Activated CD4-positive, alpha-beta T cell treated with anti-CD3 and anti-CD28 coated beads, Interleukin-2, amount 50 U/mL, for 4 hours (primary cell): ENCODE measurements around the gene RHOH.

Experiments used
- DNase-seq, 2 experiments: peaks; one replicate each; pipeline ENCODE4 v3.0.0-alpha.2; 2020

Gene RHOH

GRCh38 chr4:40209401-40209800 is 12.6 kb downstream of the RHOH start:
- no peak for DNase-seq

DNA sequence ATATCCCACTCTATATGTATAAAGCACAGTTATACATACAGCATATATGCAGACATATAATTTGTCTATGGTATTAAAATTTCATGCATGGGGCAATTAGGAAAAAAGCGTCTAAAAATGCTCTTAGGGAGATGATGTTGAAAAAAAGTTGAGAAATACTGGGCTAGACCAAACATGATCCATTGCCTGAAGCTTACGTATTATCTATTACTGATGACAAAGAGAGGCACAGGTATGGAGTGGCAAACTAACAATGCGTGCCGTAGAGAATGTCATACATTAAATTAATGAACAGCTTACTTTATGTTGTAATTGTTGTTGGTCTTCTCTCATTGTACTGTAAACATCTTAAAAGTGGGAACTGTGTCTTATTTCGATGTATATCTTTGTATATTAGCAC is 13.9 kb downstream of the RHOH start:
- DNase-seq = no peak

DNA sequence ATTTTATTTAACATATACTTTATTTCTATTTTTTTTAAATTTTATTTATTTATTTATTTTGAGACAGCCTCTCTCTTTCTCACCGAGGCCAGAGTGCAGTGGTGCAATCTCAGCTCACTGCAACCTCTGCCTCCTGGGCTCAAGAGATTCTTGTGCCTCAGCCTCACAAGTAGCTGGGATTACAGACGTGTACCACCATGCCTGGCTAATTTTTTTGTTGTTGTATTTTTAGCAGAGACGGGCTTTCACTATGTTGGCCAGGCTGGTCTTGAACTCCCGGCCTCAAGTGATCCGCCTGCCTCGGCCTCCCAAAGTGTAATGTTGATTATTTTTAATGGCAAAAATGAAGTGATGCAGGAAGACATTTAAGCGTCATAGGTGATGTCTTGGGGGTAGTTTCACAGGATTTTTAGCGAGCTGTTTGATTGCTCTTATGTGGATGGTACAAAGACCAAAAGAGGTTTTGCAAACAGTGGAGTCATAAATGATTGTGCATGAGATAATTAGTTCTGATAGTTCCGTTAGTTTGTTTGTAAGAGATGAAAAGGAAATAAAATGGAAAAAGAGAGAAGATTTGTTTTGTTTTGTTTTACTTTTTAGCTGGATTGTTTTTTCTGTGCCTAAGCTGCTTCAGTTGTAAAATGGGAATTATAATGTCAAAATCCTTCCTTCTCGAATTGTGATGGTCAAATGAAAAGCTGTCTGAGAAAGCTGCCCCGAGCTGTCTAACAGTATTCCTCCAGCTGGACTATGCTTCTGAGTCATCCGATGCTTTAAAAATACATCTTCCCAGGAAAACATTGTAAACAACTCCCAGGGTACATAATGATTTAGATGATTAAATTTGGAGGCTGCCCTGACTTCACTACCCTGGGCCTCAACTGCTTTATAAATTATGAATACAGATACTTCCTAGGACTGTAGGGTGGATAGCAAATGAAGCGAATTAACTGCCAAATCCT is 14.7 kb downstream of the RHOH start:
- no peak for DNase-seq

DNA sequence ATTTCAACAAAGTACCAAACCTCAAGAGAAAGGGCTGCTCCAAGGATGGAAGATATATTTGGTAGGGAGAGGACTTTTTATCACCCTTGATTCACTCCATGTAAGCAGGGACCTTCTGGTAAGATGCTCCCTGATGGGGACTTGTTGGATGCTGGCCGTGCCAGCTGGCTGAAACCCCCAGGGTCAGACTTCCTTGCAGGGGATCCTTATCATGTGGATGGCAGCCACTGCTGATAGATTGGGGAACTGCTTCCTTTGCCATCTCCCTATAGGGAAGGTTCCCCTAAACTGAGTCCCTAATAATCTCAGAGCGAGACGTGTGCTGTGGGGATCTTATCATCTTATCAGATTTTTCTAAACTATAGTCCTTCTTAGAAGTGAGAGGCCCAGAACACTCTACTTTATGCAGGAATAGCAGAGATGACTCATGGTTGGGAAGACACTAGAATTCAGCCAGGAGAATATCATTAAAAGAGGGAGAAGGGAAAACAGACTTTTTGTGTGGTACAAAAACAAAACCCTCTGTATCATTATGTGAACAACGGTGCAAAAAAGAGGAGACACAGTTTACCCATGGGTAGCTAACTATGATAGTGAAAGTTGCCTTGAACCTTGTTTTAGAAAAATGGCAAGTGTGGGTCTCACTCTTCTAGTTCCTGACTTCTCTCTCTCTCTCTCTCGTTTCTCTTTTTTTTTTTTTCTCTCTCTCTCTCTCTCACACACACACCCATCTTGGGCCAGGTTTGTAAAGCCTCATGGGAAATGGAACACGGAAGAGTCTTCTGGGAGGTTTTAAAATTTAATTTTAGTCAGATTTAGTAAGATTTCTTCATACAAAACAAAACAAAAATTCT is 16.1 kb downstream of the RHOH start:
- no peak for DNase-seq

GRCh38 chr4:40214038-40214437 is 17.2 kb downstream of the RHOH start:
- DNase-seq = peak in 1 of 2 experiments; percentile 46

DNA sequence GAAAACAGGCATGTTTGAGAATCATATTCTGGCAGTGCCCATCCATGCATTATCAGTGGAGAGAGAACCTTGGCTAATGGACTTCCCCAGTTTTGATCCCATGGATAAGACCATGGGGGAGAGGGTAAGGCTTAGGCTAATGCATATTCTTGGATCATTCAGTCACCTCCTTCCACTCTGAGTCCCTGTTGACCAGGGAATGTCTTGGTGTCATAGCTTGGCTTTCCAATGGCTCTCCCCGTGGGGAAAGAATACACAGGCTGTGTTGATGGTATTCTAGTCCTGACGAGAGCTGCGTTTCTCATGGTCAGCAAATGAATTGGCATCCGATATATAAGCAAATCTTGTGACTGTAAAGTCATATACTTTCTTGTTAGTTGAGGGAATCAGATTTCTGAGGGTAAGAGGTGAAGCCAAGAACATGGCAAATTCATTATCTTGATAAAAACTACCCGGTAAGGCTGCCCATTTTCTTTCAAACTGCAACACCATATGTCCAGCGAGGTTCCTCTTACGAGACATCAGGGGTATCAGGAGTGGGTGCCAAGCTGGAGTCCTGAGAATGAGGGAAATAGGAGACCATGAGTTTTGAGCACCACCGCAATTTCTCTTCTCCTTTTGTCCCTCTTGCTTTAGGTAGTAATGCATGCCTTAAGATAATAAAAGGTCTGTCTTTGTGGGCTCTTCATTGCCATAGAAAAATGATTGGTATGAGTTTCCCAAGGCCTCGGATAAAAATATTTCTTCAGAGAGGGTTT is 18.0 kb downstream of the RHOH start:
- no peak for DNase-seq

GRCh38 chr4:40216622-40217366 is 20.0 kb downstream of the RHOH start:
- no peak for DNase-seq

DNA sequence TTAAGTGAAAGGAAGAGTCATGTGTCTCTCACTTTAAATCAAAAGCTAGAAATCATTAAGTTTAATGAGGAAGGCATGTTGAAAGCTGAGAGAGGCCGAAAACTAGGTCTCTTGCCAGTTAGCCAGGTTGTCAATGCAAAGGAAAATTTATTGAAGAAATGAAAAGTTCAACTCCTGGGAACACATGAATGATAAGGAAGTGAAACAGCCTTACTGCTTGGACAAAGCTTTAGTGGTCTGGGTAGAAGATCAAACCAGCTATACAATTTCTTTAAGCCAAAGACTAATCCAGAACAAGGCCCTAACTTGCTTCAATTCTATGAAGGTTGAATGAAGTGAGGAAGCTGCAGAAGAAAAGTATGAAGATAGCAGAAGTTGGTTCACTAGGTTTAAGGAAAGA is 24.9 kb downstream of the RHOH start:
- no peak for DNase-seq

DNA sequence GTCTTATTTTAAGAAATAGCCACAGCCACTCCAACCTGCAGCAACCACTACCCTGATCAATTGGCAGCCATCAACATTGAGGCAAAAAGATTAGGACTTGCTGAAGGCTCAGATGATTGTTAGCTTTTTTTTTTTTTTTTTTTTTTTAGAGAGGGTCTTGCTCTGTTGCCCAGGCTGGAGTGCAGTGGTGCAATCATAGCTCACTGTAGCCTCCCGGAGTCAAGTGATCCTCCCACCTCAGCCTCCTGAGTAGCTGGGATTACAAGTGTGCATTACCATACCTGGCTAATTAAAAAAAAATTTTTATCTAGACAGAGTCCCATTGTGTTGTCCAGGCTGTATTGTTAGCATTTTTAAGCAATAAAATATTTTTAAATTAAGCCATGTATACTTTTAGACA is 26.5 kb downstream of the RHOH start:
- DNase-seq = no peak

DNA sequence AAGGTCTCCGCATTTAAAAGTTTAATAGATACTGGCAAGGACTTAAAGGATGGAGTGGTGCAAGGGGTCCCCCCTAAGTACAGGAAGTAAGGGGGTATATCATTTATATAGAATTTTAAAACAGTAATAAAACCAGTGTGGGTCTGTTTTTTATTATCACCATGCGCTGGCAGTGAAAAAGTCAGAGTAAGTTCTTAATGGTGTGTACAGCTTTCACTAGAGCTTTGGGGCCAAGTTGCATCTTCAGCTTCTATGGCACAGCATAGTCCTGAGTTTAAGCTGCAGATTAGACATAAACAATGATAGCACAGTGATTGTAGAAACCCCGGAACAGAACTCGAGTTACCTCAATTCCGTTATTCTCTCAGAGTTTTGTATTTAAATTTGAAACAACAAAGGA is 27.6 kb downstream of the RHOH start:
- no peak for DNase-seq

GRCh38 chr4:40225497-40225896 is 28.7 kb downstream of the RHOH start:
- DNase-seq = no peak

DNA sequence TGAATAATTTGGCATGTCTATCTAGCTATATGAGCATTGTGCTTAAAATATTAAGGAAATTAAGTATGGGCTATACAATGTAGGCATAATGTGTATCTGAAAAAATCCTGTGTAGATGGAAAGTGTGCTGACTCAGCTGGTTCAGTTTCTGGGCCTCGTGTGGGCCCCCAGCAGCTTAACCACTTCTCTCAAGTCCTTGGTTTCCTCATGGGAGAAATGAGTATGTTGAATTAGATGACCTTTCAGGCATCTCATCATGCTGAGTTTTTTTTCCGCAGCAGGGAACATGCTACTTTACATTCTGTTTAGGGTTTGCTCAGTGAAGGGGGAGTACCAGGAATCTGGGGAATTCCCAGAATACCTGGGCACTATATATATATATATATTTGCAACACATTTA is 30.5 kb downstream of the RHOH start:
- peak; percentile 51 to 58 for DNase-seq

DNA sequence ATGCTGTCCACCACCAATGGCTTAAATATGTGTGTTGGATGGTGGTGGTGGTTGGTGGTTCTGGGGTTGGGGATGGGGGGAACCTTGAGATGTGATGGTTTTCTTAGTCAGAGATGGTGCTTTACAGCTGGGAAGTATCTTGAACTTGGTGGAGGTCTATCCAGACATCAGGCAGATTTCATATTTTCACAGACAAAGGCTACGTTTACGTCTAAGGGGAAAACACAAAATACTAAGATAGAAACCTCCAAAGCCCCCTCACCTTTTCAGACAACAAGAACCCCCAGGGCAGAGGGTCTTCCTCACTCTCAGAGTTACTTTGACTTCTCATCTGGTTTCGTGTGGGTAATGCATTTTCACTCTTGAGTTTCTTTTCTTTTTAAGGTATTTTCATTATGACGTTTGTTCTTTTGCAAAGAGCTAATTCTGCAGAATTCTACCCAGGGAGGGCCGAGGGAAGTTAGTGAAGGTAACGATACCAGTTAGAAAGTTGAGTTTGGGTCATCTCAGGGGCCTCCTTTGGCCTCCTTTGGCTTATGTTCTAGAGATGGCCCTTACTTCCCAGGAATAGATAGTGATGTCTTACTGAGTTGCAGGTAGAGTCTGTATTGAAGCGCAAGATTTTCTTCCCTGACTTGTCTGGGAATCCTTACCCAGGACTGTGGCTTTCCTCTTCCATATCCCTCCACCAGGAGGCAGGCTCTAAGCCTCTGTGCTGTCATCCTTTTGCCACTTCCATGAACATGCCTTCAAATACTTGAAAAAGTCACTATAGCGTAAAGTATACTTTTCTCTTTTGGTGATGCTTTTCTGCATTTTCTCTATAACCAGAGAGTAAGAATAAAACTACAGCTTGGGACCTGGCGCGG is 31.9 kb downstream of the RHOH start:
- DNase-seq = no peak

DNA sequence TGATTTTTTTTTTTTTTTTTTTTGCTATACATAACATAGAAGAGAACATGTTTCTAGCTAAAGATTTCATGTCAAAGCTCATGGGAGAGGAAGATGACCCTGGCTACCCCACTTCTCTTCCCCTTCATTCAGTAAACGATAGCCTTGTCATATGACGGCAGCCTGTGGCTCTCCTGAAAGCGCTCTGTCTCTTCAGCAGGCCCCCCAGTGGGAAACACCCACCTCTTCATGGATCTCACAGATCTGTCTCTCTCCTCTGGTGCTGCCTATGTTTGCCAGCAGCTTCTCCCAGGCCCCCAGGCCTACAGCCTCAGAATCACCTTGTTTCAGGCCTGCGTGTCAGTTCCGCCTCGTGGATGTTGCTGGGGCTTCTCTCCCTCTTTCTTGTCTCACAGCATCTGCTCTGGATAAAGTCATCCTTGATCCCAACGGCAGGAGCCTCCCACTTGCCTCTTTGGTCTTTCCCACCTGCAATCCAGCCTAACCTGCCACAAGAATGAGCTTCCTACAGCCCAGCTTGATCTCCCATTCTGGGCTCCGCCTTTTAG is 34.6 kb downstream of the RHOH start:
- no peak for DNase-seq

GRCh38 chr4:40232610-40233009 is 35.8 kb downstream of the RHOH start:
- DNase-seq = no peak

- DNase-seq = no peak
Measured at GRCh38 chr4:40233227-40233626, 36.4 kb downstream of the RHOH start.

- no peak for DNase-seq
Measured at GRCh38 chr4:40234519-40235039, 37.7 kb downstream of the RHOH start.

DNA sequence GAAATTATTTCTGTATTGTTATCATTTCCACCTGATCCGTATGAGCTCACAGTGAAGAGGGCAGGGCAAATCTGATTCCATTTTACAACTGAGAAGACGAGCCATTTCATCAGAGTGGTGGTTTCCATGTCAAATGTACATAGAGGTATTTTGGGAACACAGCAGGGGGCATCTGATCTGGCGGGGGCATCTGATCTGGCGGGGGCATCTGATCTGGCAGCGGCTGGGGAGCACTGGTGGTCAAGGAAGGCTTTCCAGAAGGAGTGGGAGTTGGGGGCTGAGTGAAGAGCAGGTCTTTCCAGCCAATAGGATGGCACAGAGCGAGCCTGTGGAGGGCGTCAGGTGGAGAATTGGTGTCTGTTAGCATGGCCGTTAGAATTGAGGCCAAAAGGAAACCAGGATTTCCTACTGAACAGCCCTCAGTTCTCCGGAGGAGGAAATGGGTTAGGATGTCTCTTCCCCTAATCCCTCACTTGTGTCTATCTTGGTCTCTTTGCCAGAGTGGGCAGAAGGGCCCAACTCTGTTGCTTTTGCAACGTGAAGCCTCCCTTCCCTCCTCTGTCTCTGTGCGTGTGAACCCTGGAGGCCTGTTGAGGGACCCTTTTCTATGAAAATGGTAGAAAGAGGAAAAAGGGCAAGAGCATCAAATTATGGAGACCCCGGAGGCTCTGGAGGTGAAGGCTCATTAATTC is 41.3 kb downstream of the RHOH start:
- no peak for DNase-seq

- DNase-seq = peak; percentile 75 to 77
Measured at GRCh38 chr4:40238700-40239548, 42.1 kb downstream of the RHOH start.
